ENCODE data around the gene ADAMTS2. TPM values are rescaled to one million over a fixed set of nuclear protein-coding genes. Genes with fewer than 3 reads are reported as not detected.

ADAMTS2 gene
- total RNA-seq, 1 experiment from 2014 or later: 3.9 TPM

GRCh38 chr5:179231309-179231708 lies 114.0 kb downstream of the ADAMTS2 start:
- ChIA-PET CTCF (no interaction called here), RAD21 (ENCODE audit: low non-redundant PET in 1 of 2, low total read pairs in 2 of 2, uncharacterized antibody in 2 of 2, unreplicated experiment in 2 of 2) (no interaction called here), POLR2A (no interaction called here)
- no peaks in the 10 kb centered on the region for H3K9me2 ChIP-seq (ENCODE audit: insufficient read depth)
- BruUV-seq (replicated peaks): no TSS peak
- H3K4me1 ChIP-seq (ENCODE audit: control insufficient read depth in 1 of 2, insufficient read depth in 2 of 2, low read length in 2 of 2): no peaks in the 10 kb centered on the region
- no peak overlapping the region for H3K4me3 ChIP-seq (replicated peaks in 1 of 2; ENCODE audit: low read depth in 1 of 2, low read length in 2 of 2)
- H2AFZ ChIP-seq (ENCODE audit: low read depth, low read length, poor library complexity, severe bottlenecking): no peak overlapping the region
- H3K9ac ChIP-seq (ENCODE audit: low read length): no peak overlapping the region
- no peaks in the 10 kb centered on the region for H3K36me3 ChIP-seq (ENCODE audit: control insufficient read depth in 1 of 2, insufficient read depth in 2 of 2, low read length in 2 of 2)
- H3K27ac ChIP-seq (ENCODE audit: low read depth, low read length): no peak overlapping the region
- no peaks in the 10 kb centered on the region for H3K27me3 ChIP-seq (ENCODE audit: insufficient read depth, low read length)
- no peaks in the 10 kb centered on the region for H3K79me2 ChIP-seq (ENCODE audit: insufficient read depth, low read length)
- TF ChIP-seq EZH2 (IDR thresholded peaks at IDR 0.05): no peak
- TF ChIP-seq MAX (IDR thresholded peaks at IDR 0.05): no peak
- no peak for TF ChIP-seq SP1 (IDR thresholded peaks at IDR 0.05; ENCODE audit: low read depth)
- no peak for TF ChIP-seq EGR1 (IDR thresholded peaks at IDR 0.05; ENCODE audit: low read depth)
- TF ChIP-seq POLR2A (IDR thresholded peaks at IDR 0.05; ENCODE audit: borderline replicate concordance, extremely low read depth, insufficient read depth, insufficient read length): no peak
- no peak for TF ChIP-seq ZFX (IDR thresholded peaks at IDR 0.05)
- no peak for DNase-seq (ENCODE audit: low read depth, low spot score)
- H4K20me1 ChIP-seq (ENCODE audit: insufficient read depth): no peaks in the 10 kb centered on the region
- no peaks in the 10 kb centered on the region for H3K9me3 ChIP-seq (ENCODE audit: control insufficient read depth in 1 of 2, insufficient read depth in 1 of 2, low read depth in 1 of 2, low read length in 2 of 2)
- H3K4me2 ChIP-seq (ENCODE audit: low read length): no peak overlapping the region
- intact Hi-C loops (cut with micrococcal nuclease): no loop called here
- no peak for ATAC-seq

GRCh38 chr5:179230061-179230461 lies 115.2 kb downstream of the ADAMTS2 start:
- Histone ChIP-seq H3K79me2 (ENCODE audit: insufficient read depth, low read length) (no peaks in the 10 kb centered on the region), H3K9me3 (ENCODE audit: control insufficient read depth in 1 of 2, insufficient read depth in 1 of 2, low read depth in 1 of 2, low read length in 2 of 2) (no peaks in the 10 kb centered on the region), H2AFZ (ENCODE audit: low read depth, low read length, poor library complexity, severe bottlenecking) (no peak overlapping the region), H4K20me1 (ENCODE audit: insufficient read depth) (no peaks in the 10 kb centered on the region), H3K4me1 (ENCODE audit: control insufficient read depth in 1 of 2, insufficient read depth in 2 of 2, low read length in 2 of 2) (no peaks in the 10 kb centered on the region), H3K9me2 (ENCODE audit: insufficient read depth) (no peaks in the 10 kb centered on the region), H3K27me3 (ENCODE audit: insufficient read depth, low read length) (no peaks in the 10 kb centered on the region), H3K9ac (ENCODE audit: low read length) (no peak overlapping the region), H3K4me2 (ENCODE audit: low read length) (no peak overlapping the region), H3K27ac (ENCODE audit: low read depth, low read length) (no peak overlapping the region), H3K4me3 (replicated peaks in 1 of 2; ENCODE audit: low read depth in 1 of 2, low read length in 2 of 2) (no peak overlapping the region), H3K36me3 (ENCODE audit: control insufficient read depth in 1 of 2, insufficient read depth in 2 of 2, low read length in 2 of 2) (no peaks in the 10 kb centered on the region)
- no TSS peak for BruUV-seq (replicated peaks)
- ChIA-PET POLR2A (no interaction called here), RAD21 (ENCODE audit: low non-redundant PET in 1 of 2, low total read pairs in 2 of 2, uncharacterized antibody in 2 of 2, unreplicated experiment in 2 of 2) (no interaction called here), CTCF (no interaction called here)
- no peak for ATAC-seq
- no peak for DNase-seq (ENCODE audit: low read depth, low spot score)
- no peak for TF ChIP-seq SIN3A (IDR thresholded peaks at IDR 0.05; ENCODE audit: low read depth)
- no peak for TF ChIP-seq JUND (IDR thresholded peaks at IDR 0.05)
- TF ChIP-seq FOSL1 (IDR thresholded peaks at IDR 0.05; ENCODE audit: low read depth): no peak
- TF ChIP-seq CBX3 (IDR thresholded peaks at IDR 0.05; ENCODE audit: low read depth): no peak
- TF ChIP-seq TCF7L2 (IDR thresholded peaks at IDR 0.05; ENCODE audit: borderline replicate concordance, extremely low read depth, insufficient read depth, insufficient read length): no peak
- intact Hi-C loops (cut with micrococcal nuclease): no loop called here

Measured in HCT116 (cell line).